GM19193 (cell line): ENCODE results near the gene RPE.

ENCODE experiments used
- POLR2A ChIP-seq: IDR thresholded peaks from 4 replicates; pipeline ENCODE4 v1.6.1; 2011; ENCODE audit not compliant: insufficient read depth, insufficient read length; ENCODE audit errors: extremely low read depth

Gene RPE

GRCh38 chr2:209985874-209986273 is 16.6 kb upstream of the RPE start:
- no peak for TF ChIP-seq POLR2A

GRCh38 chr2:209986415-209986814 is 16.0 kb upstream of the RPE start:
- TF ChIP-seq POLR2A: no peak

GRCh38 chr2:209988010-209988409 is 14.4 kb upstream of the RPE start:
- TF ChIP-seq POLR2A: no peak

GRCh38 chr2:209990838-209991237 is 11.6 kb upstream of the RPE start:
- TF ChIP-seq POLR2A: no peak

GRCh38 chr2:209993968-209994367 is 8.5 kb upstream of the RPE start:
- TF ChIP-seq POLR2A: no peak

- TF ChIP-seq POLR2A: no peak
Measured at GRCh38 chr2:209998596-209998995, 3.8 kb upstream of the RPE start.

- no peak for TF ChIP-seq POLR2A
Measured at GRCh38 chr2:210000464-210001324, 1.7 kb upstream of the RPE start.

- no peak for TF ChIP-seq POLR2A
Measured at GRCh38 chr2:210003359-210003758, 921 bp downstream of the RPE start.

- no peak for TF ChIP-seq POLR2A
Measured at GRCh38 chr2:210004881-210005280, 2.4 kb downstream of the RPE start.

GRCh38 chr2:210007895-210008294 is 5.5 kb downstream of the RPE start:
- TF ChIP-seq POLR2A: no peak

GRCh38 chr2:210009126-210009525 is 6.7 kb downstream of the RPE start:
- no peak for TF ChIP-seq POLR2A

GRCh38 chr2:210009896-210010295 is 7.5 kb downstream of the RPE start:
- no peak for TF ChIP-seq POLR2A

- TF ChIP-seq POLR2A: no peak
Measured at GRCh38 chr2:210020138-210020537, 17.7 kb downstream of the RPE start.

- no peak for TF ChIP-seq POLR2A
Measured at GRCh38 chr2:210022824-210023223, 20.4 kb downstream of the RPE start.

GRCh38 chr2:210027608-210028007 is 25.2 kb downstream of the RPE start:
- no peak for TF ChIP-seq POLR2A

GRCh38 chr2:210028178-210028577 is 25.7 kb downstream of the RPE start:
- no peak for TF ChIP-seq POLR2A
